Esophagus mucosa (tissue), 1 donor: Measurements from ENCODE around the gene EZH1. TPM values are rescaled to one million over a fixed set of nuclear protein-coding genes. Genes with fewer than 3 reads are reported as not detected.
A peak's percentile ranks its signal among the peaks of the same experiment; 100 is the strongest.

Experiments used
- ATAC-seq: fragments of 200-7000 bp; cut with Tn5 transposase; one replicate; pipeline ENCODE4 v1.9.1; 2020
- total RNA-seq: library from RNA; stranded (reverse); gene quantifications from one replicate; pipeline ENCODE4 v1.2.4, GENCODE V29; 2023
- donor health status: DM: yes; HTN: yes; CAD: no.

The EZH1 gene
- total RNA-seq, 1 donor from 2014 or later: 14.4 TPM

- ATAC-seq: no peak
Measured at GRCh38 chr17:42680331-42680808, 64.5 kb downstream of the EZH1 start.

- ATAC-seq: peak; percentile 31
Measured at GRCh38 chr17:42679492-42680330, 65.1 kb downstream of the EZH1 start.

GRCh38 chr17:42678951-42679491 lies 65.8 kb downstream of the EZH1 start:
- ATAC-seq: peak; percentile 0

- ATAC-seq: peak; percentile 23
Measured at GRCh38 chr17:42677921-42678781, 66.7 kb downstream of the EZH1 start.

- peak; percentile 76 for ATAC-seq
Measured at GRCh38 chr17:42677012-42677857, 67.6 kb downstream of the EZH1 start.

GRCh38 chr17:42676424-42677011 lies 68.3 kb downstream of the EZH1 start, which contains the start of gene PLEKHH3:
Gene PLEKHH3 (minus strand): TSS chr17:42676994. CDS start chr17:42676563, 431 bp downstream.
- ATAC-seq: peak; percentile 0

- peak; percentile 38 for ATAC-seq
Measured at GRCh38 chr17:42675965-42676423, 68.8 kb downstream of the EZH1 start.

GRCh38 chr17:42675348-42675964 lies 69.4 kb downstream of the EZH1 start:
- ATAC-seq: no peak

- no peak for ATAC-seq
Measured at GRCh38 chr17:42674755-42675347, 70.0 kb downstream of the EZH1 start.

GRCh38 chr17:42673885-42674754 lies 70.7 kb downstream of the EZH1 start:
- no peak for ATAC-seq

GRCh38 chr17:42673266-42673884 lies 71.5 kb downstream of the EZH1 start:
- ATAC-seq: no peak

GRCh38 chr17:42672038-42672437 lies 72.8 kb downstream of the EZH1 start:
- no peak for ATAC-seq

GRCh38 chr17:42670789-42671657 lies 73.8 kb downstream of the EZH1 start:
- ATAC-seq: no peak

- ATAC-seq: no peak
Measured at GRCh38 chr17:42669977-42670788, 74.7 kb downstream of the EZH1 start.

GRCh38 chr17:42669705-42669976 lies 75.2 kb downstream of the EZH1 start:
- ATAC-seq: no peak

- ATAC-seq: peak; percentile 78
Measured at GRCh38 chr17:42667088-42667951, 77.5 kb downstream of the EZH1 start.
